Osteoblast (primary cell): ENCODE measurements around the gene SMCHD1. TPM values are rescaled to one million over a fixed set of nuclear protein-coding genes. Genes with fewer than 3 reads are reported as not detected.

Experiments
- DNase-seq: peaks from one replicate; pipeline ENCODE4 v3.0.0; 2011; ENCODE audit warnings: low spot score, mixed read lengths; ENCODE audit not compliant: insufficient read length; ENCODE audit errors: missing footprints
- H2AFZ ChIP-seq: 2 replicates; pipeline ENCODE4 v1.6.0; 2011; ENCODE audit warnings: mild to moderate bottlenecking, low read length
- H3K27ac ChIP-seq: 2 replicates; pipeline ENCODE4 v1.5.1; 2011; ENCODE audit warnings: mild to moderate bottlenecking, low read depth, low read length, moderate library complexity
- H3K27me3 ChIP-seq: 2 replicates; pipeline ENCODE4 v1.6.0; 2012; ENCODE audit warnings: mild to moderate bottlenecking, control low read depth, inconsistent platforms, low read length, moderate library complexity; ENCODE audit not compliant: insufficient read depth
- H3K36me3 ChIP-seq: 2 replicates; pipeline ENCODE4 v1.5.1; 2011; ENCODE audit warnings: mild to moderate bottlenecking, low read length, control low read depth, moderate library complexity; ENCODE audit not compliant: insufficient read depth
- H3K4me1 ChIP-seq: 2 replicates; pipeline ENCODE4 v1.5.1; 2011; ENCODE audit warnings: mild to moderate bottlenecking, low read length, control low read depth, moderate library complexity; ENCODE audit not compliant: insufficient read depth
- H3K4me2 ChIP-seq: 2 replicates; pipeline ENCODE4 v1.6.0; 2011; ENCODE audit warnings: mild to moderate bottlenecking, low read length; ENCODE audit not compliant: insufficient read depth
- H3K4me3 ChIP-seq: fragments of 200-600 bp; sonication (generic); 3 replicates; pipeline ENCODE4 v1.5.1; 2012; ENCODE audit warnings: mild to moderate bottlenecking, low read length, inconsistent platforms; ENCODE audit not compliant: insufficient read depth
- H3K79me2 ChIP-seq: 2 replicates; pipeline ENCODE4 v1.6.0; 2012; ENCODE audit warnings: mild to moderate bottlenecking, low read length, control low read depth, inconsistent platforms; ENCODE audit not compliant: insufficient read depth
- H3K9me3 ChIP-seq: 2 replicates; pipeline ENCODE4 v1.5.1; 2011; ENCODE audit warnings: low read depth, low read length, control low read depth
- H4K20me1 ChIP-seq: 2 replicates; pipeline ENCODE4 v1.6.0; 2012; ENCODE audit warnings: mild to moderate bottlenecking, low read length, control low read depth; ENCODE audit not compliant: insufficient read depth
- total RNA-seq: library from RNA; depleted of rRNA; stranded (reverse); fragments of >200 nt; gene quantifications from 2 replicates; pipeline ENCODE4 v1.2.3, GENCODE V29; 2012
- TF ChIP-seq, protein P1 (sequence below): IDR thresholded peaks from 2 replicates; pipeline ENCODE4 v1.5.1; 2011; ENCODE audit warnings: mild to moderate bottlenecking, low read depth, low read length, moderate library complexity; ENCODE audit errors: extremely low read depth

SMCHD1 gene
- total RNA-seq, 1 donor: 53.6 TPM

DNA sequence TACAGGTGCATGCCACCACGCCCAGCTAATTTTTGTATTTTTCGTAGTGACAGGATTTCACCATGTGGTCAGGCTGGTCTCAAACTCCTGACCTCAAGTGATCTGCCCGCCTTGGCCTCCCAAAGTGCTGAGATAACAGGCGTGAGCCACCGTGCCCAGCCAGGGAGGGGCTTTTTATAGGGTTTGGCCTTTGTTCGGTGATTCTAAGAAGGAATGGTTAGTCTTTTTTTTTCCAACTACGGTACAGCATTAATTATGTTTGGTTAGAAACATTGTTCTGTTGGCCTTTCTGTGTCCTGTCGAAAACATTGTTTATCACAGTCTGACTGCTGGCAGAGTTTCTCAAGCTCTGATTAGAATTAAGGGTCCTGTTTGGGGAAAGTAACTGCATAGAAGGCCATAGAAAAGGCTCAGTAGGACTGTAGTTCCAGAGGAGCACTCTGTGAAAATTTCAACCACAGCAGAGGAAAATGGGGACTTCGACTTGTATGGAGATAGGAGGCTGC lies 19.3 kb upstream of the SMCHD1 start:
- Histone ChIP-seq H3K36me3 (no peaks in the 10 kb centered on the region), H3K4me1 (peaks cover 5% of the 10 kb centered on the region), H2AFZ (peak overlapping the region; percentile 82), H3K27me3 (no peaks in the 10 kb centered on the region), H3K9me3 (no peaks in the 10 kb centered on the region), H3K4me2 (no peak overlapping the region), H3K27ac (no peak overlapping the region), H3K4me3 (no peak overlapping the region), H4K20me1 (no peaks in the 10 kb centered on the region), H3K79me2 (no peaks in the 10 kb centered on the region)
- TF ChIP-seq, protein P1, sequence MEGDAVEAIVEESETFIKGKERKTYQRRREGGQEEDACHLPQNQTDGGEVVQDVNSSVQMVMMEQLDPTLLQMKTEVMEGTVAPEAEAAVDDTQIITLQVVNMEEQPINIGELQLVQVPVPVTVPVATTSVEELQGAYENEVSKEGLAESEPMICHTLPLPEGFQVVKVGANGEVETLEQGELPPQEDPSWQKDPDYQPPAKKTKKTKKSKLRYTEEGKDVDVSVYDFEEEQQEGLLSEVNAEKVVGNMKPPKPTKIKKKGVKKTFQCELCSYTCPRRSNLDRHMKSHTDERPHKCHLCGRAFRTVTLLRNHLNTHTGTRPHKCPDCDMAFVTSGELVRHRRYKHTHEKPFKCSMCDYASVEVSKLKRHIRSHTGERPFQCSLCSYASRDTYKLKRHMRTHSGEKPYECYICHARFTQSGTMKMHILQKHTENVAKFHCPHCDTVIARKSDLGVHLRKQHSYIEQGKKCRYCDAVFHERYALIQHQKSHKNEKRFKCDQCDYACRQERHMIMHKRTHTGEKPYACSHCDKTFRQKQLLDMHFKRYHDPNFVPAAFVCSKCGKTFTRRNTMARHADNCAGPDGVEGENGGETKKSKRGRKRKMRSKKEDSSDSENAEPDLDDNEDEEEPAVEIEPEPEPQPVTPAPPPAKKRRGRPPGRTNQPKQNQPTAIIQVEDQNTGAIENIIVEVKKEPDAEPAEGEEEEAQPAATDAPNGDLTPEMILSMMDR: no peak
- no peak for DNase-seq

DNA sequence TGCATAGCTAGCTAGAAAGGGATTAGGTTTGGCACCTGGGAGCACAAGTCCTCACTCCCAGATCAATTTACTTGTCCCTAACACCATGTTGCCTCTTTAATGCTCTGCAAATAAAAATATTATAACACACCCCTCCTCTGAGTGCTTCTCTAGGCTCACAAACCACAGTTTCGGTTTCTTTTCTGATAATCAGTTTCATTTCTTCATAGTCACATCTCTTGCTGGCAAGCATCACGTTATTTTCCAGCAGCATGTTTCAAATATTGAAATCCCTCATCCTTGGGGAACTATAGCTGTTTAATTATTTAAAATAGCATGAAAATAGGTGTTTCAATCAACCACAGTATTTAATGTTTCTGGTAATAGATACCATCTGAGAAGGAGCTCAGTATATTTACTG lies 13.9 kb upstream of the SMCHD1 start:
- peaks cover 15% of the 10 kb centered on the region for H3K4me1 ChIP-seq
- H3K4me2 ChIP-seq: peak overlapping the region; percentile 57

DNA sequence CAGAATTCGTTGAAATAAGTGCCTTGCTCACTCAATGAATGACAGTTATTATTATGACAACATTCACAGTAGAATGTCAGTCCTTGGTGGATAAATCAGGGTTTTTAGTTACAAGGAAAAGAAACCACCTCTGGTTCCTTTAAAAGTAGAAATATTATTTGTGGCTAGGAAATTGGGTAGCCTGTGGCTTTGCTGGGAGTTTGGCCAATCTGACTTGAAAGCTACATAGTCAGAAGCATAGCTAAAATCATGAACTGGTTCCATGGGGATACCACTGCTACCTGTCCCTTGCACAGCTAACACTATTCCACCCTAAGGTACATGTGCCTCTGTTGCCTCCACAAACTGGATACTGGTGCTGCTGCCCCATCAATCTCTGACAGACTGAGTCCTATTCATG lies 12.8 kb upstream of the SMCHD1 start:
- H3K79me2 ChIP-seq: no peaks in the 10 kb centered on the region
- no peak overlapping the region for H3K27ac ChIP-seq
- peaks cover 15% of the 10 kb centered on the region for H3K4me1 ChIP-seq
- no peaks in the 10 kb centered on the region for H4K20me1 ChIP-seq
- H3K27me3 ChIP-seq: peaks cover 4% of the 10 kb centered on the region
- no peaks in the 10 kb centered on the region for H3K9me3 ChIP-seq
- no peak for DNase-seq
- H3K36me3 ChIP-seq: no peaks in the 10 kb centered on the region
- TF ChIP-seq, protein P1: no peak
- H3K4me3 ChIP-seq: no peak overlapping the region
- H2AFZ ChIP-seq: peak overlapping the region; percentile 40
- peak overlapping the region; percentile 57 for H3K4me2 ChIP-seq

More for the DNA sequence above, 13.9 kb upstream of the SMCHD1 start:
- H3K79me2 ChIP-seq: no peaks in the 10 kb centered on the region
- DNase-seq: no peak
- no peaks in the 10 kb centered on the region for H3K36me3 ChIP-seq
- peaks cover 4% of the 10 kb centered on the region for H3K27me3 ChIP-seq
- no peak overlapping the region for H3K27ac ChIP-seq
- no peaks in the 10 kb centered on the region for H3K9me3 ChIP-seq
- peak overlapping the region; percentile 50 for H2AFZ ChIP-seq
- no peaks in the 10 kb centered on the region for H4K20me1 ChIP-seq
- TF ChIP-seq, protein P1: no peak
- H3K4me3 ChIP-seq: peak overlapping the region; percentile 55

DNA sequence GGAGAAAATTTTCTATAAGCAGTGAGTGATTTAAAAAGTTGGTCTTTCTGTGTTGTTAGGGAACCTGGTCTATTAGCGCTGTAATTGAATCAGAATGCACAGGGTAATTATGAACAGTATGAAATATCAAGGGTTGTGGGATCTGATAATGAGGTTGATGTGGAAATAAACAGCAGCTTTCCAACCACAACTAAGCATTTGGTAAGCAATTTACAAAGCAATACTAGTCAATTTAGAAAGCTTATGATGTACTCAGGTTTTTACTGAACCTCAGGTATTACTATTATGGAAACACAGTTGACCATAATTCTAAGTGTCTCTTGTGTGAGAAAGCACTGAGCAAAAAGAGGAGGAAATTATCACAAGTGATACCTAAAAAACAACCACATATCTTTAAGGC lies 11.0 kb upstream of the SMCHD1 start:
- Histone ChIP-seq H4K20me1 (no peaks in the 10 kb centered on the region), H3K4me3 (no peak overlapping the region), H3K4me1 (peaks cover 10% of the 10 kb centered on the region), H2AFZ (no peak overlapping the region), H3K27ac (no peak overlapping the region), H3K9me3 (no peaks in the 10 kb centered on the region), H3K36me3 (no peaks in the 10 kb centered on the region), H3K4me2 (no peak overlapping the region), H3K27me3 (peaks cover 4% of the 10 kb centered on the region), H3K79me2 (no peaks in the 10 kb centered on the region)
- TF ChIP-seq, protein P1: no peak
- DNase-seq: no peak
